Left lung (tissue), 10 donors: ENCODE data around the gene TMEM132E. TPM values are rescaled to one million over a fixed set of nuclear protein-coding genes. Genes with fewer than 3 reads are reported as not detected.

Experiments
- ATAC-seq: fragments of 200-7000 bp; cut with Tn5 transposase; one replicate; pipeline ENCODE4 v1.9.1; 2020; ENCODE audit warnings: moderate library complexity
- DNase-seq, 4 donors: peaks; one replicate each; pipeline ENCODE4 v3.0.0-alpha.2; 2013 to 2020
- H3K27ac ChIP-seq, 2 donors: fragments of 200-600 bp; sonication (generic) in 1 of 2; one replicate each; pipeline versions ENCODE4 v1.5.0 to v1.8.0; 2020 to 2021
- H3K27me3 ChIP-seq, 2 donors: fragments of 200-600 bp; sonication (generic) in 1 of 2; one replicate each; pipeline versions ENCODE4 v1.5.0 to v1.8.0; 2020 to 2021
- H3K36me3 ChIP-seq, 2 donors: fragments of 200-600 bp; sonication (generic) in 1 of 2; one replicate each; pipeline versions ENCODE4 v1.5.0 to v1.8.0; 2020 to 2021
- H3K4me1 ChIP-seq, 2 donors: fragments of 200-600 bp; one replicate each; pipeline ENCODE4 v1.8.0; 2021
- H3K4me3 ChIP-seq, 2 donors: fragments of 200-600 bp; sonication (generic) in 1 of 2; one replicate each; pipeline versions ENCODE4 v1.5.0 to v1.8.0; 2020 to 2021; ENCODE audit warnings: mild to moderate bottlenecking in 1 of 2
- H3K9me3 ChIP-seq, 2 donors: fragments of 200-600 bp; sonication (generic) in 1 of 2; one replicate each; pipeline versions ENCODE4 v1.5.0 to v1.8.0; 2020 to 2021
- CTCF ChIP-seq, 2 donors: fragments of 200-600 bp; sonication (generic) in 1 of 2; IDR thresholded peaks; one replicate each; pipeline versions ENCODE4 v1.5.0 to v1.8.0; 2021; ENCODE audit warnings: antibody characterized with exemption in 2 of 2
- intact Hi-C, 2 donors: fragments of 100-400 bp; cut with DNase I; formaldehyde crosslinking; loops; one replicate each; pipeline versions ENCODE4 v1.11.2 to v1.14.2; 2022
- polyA plus RNA-seq, 6 donors: library from polyadenylated mRNA; unstranded; fragments of 120-200 nt; gene quantifications; one replicate each; pipeline ENCODE4 v1.2.1, GENCODE V29; 2013; ENCODE audit not compliant: insufficient read length in 6 of 6
- total RNA-seq, 2 donors: library from RNA; stranded (reverse); fragmentation: NEBNext Ultra II Directional; extraction: Animal tissue kit (Norgen Biotek cat#: 25700); gene quantifications; one replicate each; pipeline ENCODE4 v1.2.1, GENCODE V29; 2021
- donor health status: DM: no; HTN: yes; CAD: no.
- donor health status: DM: no; HTN: no; CAD: no.

Gene TMEM132E
- total and polyA plus RNA-seq, 8 donors = 0.08 to 0.32 (median 0.14) TPM

GRCh38 chr17:34592002-34592401 lies 12.6 kb downstream of the TMEM132E start:
- no peaks in the 10 kb centered on the region for H3K4me1 ChIP-seq
- H3K4me3 ChIP-seq = no peak overlapping the region
- no peak for ATAC-seq
- H3K27me3 ChIP-seq = peaks cover 0 to 78% of the 10 kb centered on the region in 2 donors
- H3K27ac ChIP-seq = no peak overlapping the region
- intact Hi-C loops = no loop called here
- DNase-seq = no peak
- no peaks in the 10 kb centered on the region for H3K36me3 ChIP-seq
- no peaks in the 10 kb centered on the region for H3K9me3 ChIP-seq
- no peak for TF ChIP-seq CTCF (IDR thresholded peaks at IDR 0.05)

GRCh38 chr17:34596920-34597319 lies 17.5 kb downstream of the TMEM132E start:
- ATAC-seq (no peak), DNase-seq (no peak)
- peaks cover 0 to 58% of the 10 kb centered on the region in 2 donors for H3K27me3 ChIP-seq
- H3K4me3 ChIP-seq = no peak overlapping the region
- TF ChIP-seq CTCF (IDR thresholded peaks at IDR 0.05) = no peak
- H3K9me3 ChIP-seq = no peaks in the 10 kb centered on the region
- intact Hi-C loops = no loop called here
- H3K27ac ChIP-seq = no peak overlapping the region
- no peaks in the 10 kb centered on the region for H3K4me1 ChIP-seq
- no peaks in the 10 kb centered on the region for H3K36me3 ChIP-seq

GRCh38 chr17:34598161-34598776 lies 18.9 kb downstream of the TMEM132E start:
- Histone ChIP-seq H3K27ac (no peak overlapping the region), H3K27me3 (peaks cover 0 to 53% of the 10 kb centered on the region in 2 donors)
- intact Hi-C loops = no loop called here

GRCh38 chr17:34601416-34601815 lies 22.0 kb downstream of the TMEM132E start:
- Histone ChIP-seq H3K9me3 (no peaks in the 10 kb centered on the region), H3K36me3 (no peaks in the 10 kb centered on the region), H3K27me3 (peaks cover 0 to 50% of the 10 kb centered on the region in 2 donors), H3K27ac (no peak overlapping the region), H3K4me3 (no peak overlapping the region), H3K4me1 (no peaks in the 10 kb centered on the region)
- DNase-seq (no peak), ATAC-seq (no peak)
- TF ChIP-seq CTCF (IDR thresholded peaks at IDR 0.05) = no peak
- intact Hi-C loops = no loop called here

More at GRCh38 chr17:34598161-34598776, 18.9 kb downstream of the TMEM132E start:
- ATAC-seq = no peak
- no peak for TF ChIP-seq CTCF (IDR thresholded peaks at IDR 0.05)
- Histone ChIP-seq H3K9me3 (no peaks in the 10 kb centered on the region), H3K36me3 (no peaks in the 10 kb centered on the region), H3K4me1 (no peaks in the 10 kb centered on the region), H3K4me3 (no peak overlapping the region)
- DNase-seq = no peak

GRCh38 chr17:34603974-34604373 lies 24.6 kb downstream of the TMEM132E start:
- ATAC-seq (no peak), DNase-seq (no peak)
- H3K4me3 ChIP-seq = no peak overlapping the region
- intact Hi-C loops = no loop called here
- H3K27ac ChIP-seq = no peak overlapping the region
- no peaks in the 10 kb centered on the region for H3K36me3 ChIP-seq
- peaks cover 5 to 65% of the 10 kb centered on the region in 2 donors for H3K27me3 ChIP-seq
- TF ChIP-seq CTCF (IDR thresholded peaks at IDR 0.05) = no peak
- H3K9me3 ChIP-seq = no peaks in the 10 kb centered on the region
- no peaks in the 10 kb centered on the region for H3K4me1 ChIP-seq
